Measurements from ENCODE around the gene ALDH6A1. TPM values are rescaled to one million over a fixed set of nuclear protein-coding genes. Genes with fewer than 3 reads are reported as not detected.
A peak's percentile ranks its signal among the peaks of the same experiment; 100 is the strongest.

The ALDH6A1 gene
- total RNA-seq, 1 experiment from 2014 or later = 13.2 TPM

GRCh38 chr14:74019408-74020137 is 64.7 kb downstream of the ALDH6A1 start:
- Histone ChIP-seq H3K27me3 (no peaks in the 10 kb centered on the region), H3K36me3 (no peaks in the 10 kb centered on the region), H3K9me3 (replicated peaks) (no peaks in the 10 kb centered on the region), H3K27ac (no peak overlapping the region), H3K4me1 (no peaks in the 10 kb centered on the region), H3K4me3 (peak overlapping the region; percentile 93)
- peak in 1 of 2 experiments; percentile 11 for DNase-seq

- Histone ChIP-seq H3K36me3 (no peaks in the 10 kb centered on the region), H3K27me3 (no peaks in the 10 kb centered on the region), H3K27ac (peak within 1 kb of the TSS; percentile 76), H3K4me1 (no peaks in the 10 kb centered on the region), H3K4me3 (peak within 1 kb of the TSS; percentile 93), H3K9me3 (replicated peaks) (no peaks in the 10 kb centered on the region)
- peak; percentile 80 to 84 for DNase-seq
These were observed 65.5 kb downstream of the ALDH6A1 start, which contains the start of the genes BBOF1 and ENTPD5 for GRCh38 chr14:74018586-74019407. BBOF1 (plus strand) TSS chr14:74019349; CDS start chr14:74019479, 130 bp downstream. ENTPD5 (minus strand) TSS chr14:74019288; CDS start chr14:73988102, 31,186 bp downstream.

- H3K4me3 ChIP-seq = peak overlapping the region; percentile 93
- H3K27ac ChIP-seq = peak overlapping the region; percentile 76
- no peaks in the 10 kb centered on the region for H3K27me3 ChIP-seq
- no peak for DNase-seq
- H3K36me3 ChIP-seq = no peaks in the 10 kb centered on the region
- no peaks in the 10 kb centered on the region for H3K9me3 ChIP-seq (replicated peaks)
- no peaks in the 10 kb centered on the region for H3K4me1 ChIP-seq
These were observed 66.1 kb downstream of the ALDH6A1 start for GRCh38 chr14:74018174-74018585.

GRCh38 chr14:74015963-74016362 is 68.3 kb downstream of the ALDH6A1 start:
- Histone ChIP-seq H3K9me3 (replicated peaks) (no peaks in the 10 kb centered on the region), H3K27ac (no peak overlapping the region), H3K4me3 (no peak overlapping the region), H3K27me3 (no peaks in the 10 kb centered on the region), H3K4me1 (no peaks in the 10 kb centered on the region), H3K36me3 (no peaks in the 10 kb centered on the region)
- DNase-seq = no peak

- Histone ChIP-seq H3K4me3 (no peak overlapping the region), H3K9me3 (replicated peaks) (no peaks in the 10 kb centered on the region), H3K36me3 (no peaks in the 10 kb centered on the region), H3K27ac (no peak overlapping the region), H3K4me1 (no peaks in the 10 kb centered on the region), H3K27me3 (no peaks in the 10 kb centered on the region)
- DNase-seq = no peak
These were observed 69.1 kb downstream of the ALDH6A1 start for GRCh38 chr14:74015176-74015575.

GRCh38 chr14:74014299-74014698 is 70.0 kb downstream of the ALDH6A1 start:
- Histone ChIP-seq H3K9me3 (replicated peaks) (no peaks in the 10 kb centered on the region), H3K4me1 (no peaks in the 10 kb centered on the region), H3K4me3 (no peak overlapping the region), H3K27me3 (no peaks in the 10 kb centered on the region), H3K27ac (no peak overlapping the region), H3K36me3 (no peaks in the 10 kb centered on the region)
- DNase-seq = no peak

GRCh38 chr14:74008843-74009499 is 75.3 kb downstream of the ALDH6A1 start:
- DNase-seq = no peak
- no peaks in the 10 kb centered on the region for H3K27me3 ChIP-seq
- H3K27ac ChIP-seq = no peak overlapping the region
- H3K36me3 ChIP-seq = no peaks in the 10 kb centered on the region
- no peak overlapping the region for H3K4me3 ChIP-seq
- no peaks in the 10 kb centered on the region for H3K4me1 ChIP-seq
- H3K9me3 ChIP-seq (replicated peaks) = no peaks in the 10 kb centered on the region

Other genes starting within 250 kb of the ALDH6A1 start
- 3.8 and 5.4 TPM in 2 replicates for gene PTGR2, start 232.6 kb downstream of the ALDH6A1 start, total RNA-seq (2014; rRNA removed; shearing (Covaris generic))
- 52.3 and 58.0 TPM in 2 replicates for gene ZNF410, start 197.6 kb downstream of the ALDH6A1 start, total RNA-seq (2014; rRNA removed; shearing (Covaris generic))
- gene FAM161B, start 134.4 kb downstream of the ALDH6A1 start, total RNA-seq (2014; rRNA removed; shearing (Covaris generic)) = 0.94 and 1.1 TPM in 2 replicates
- gene COQ6, start 134.2 kb downstream of the ALDH6A1 start, total RNA-seq (2014; rRNA removed; shearing (Covaris generic)) = 11.9 and 14.0 TPM in 2 replicates
- 7.3 and 8.4 TPM in 2 replicates for gene ENTPD5, start 65.2 kb downstream of the ALDH6A1 start, total RNA-seq (2014; rRNA removed; shearing (Covaris generic))
- 0.66 and 0.95 TPM in 2 replicates for gene BBOF1, start 65.1 kb downstream of the ALDH6A1 start, total RNA-seq (2014; rRNA removed; shearing (Covaris generic))
- 20.5 and 21.3 TPM in 2 replicates for gene LIN52, start 503 bp upstream of the ALDH6A1 start, total RNA-seq (2014; rRNA removed; shearing (Covaris generic))
- 0.02 and 0.03 TPM in 2 replicates for gene VSX2, start 155.0 kb upstream of the ALDH6A1 start, total RNA-seq (2014; rRNA removed; shearing (Covaris generic))
- gene ABCD4, start 218.5 kb upstream of the ALDH6A1 start, total RNA-seq (2014; rRNA removed; shearing (Covaris generic)) = 26.3 and 30.6 TPM in 2 replicates

Data from SJCRH30 (cell line).